ENCODE measurements around the gene NHLRC4. TPM values are rescaled to one million over a fixed set of nuclear protein-coding genes. Genes with fewer than 3 reads are reported as not detected.

NHLRC4 gene
- total and polyA plus RNA-seq, 2 of the 8 experiments (the other 6 are each of a cell fraction or from before 2014, with no cell fraction given), result 0.60 to 0.76 TPM

DNA sequence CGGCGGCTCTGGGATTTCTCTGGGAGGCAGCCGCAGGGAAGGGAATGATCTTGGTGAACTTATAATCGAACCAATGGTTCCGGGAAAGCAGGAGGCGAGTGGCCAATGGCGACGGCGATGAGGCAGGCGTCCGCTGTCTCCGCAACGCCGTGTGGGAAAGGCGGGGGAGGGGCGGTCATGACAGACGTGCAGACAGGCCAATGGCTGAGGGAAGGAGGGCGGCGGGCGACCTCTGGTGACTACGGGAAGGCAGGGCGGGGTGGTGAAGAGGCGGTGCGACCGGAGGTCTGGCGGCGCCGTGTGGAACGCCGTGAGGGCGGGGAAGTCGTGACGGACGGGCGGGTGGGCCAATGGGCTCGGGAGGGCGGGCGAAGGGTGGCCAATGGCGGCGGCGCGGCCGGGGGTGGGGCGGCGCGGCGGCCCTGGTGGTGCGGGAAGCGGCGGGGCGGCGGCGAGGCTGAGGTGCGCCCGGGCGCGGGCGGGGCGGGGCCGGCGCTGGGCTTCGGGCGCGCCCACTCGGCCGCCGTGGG lies 22.9 kb downstream of the NHLRC4 start, which contains the start of gene RAB40C:
RAB40C (plus strand) TSS at position 409 of the 530 bp plus-strand sequence. CDS start 226 bp downstream, outside the sequence.
- Histone ChIP-seq H3K56ac (replicated peaks; ENCODE audit: insufficient read length, low read depth, low read length) (peak within 1 kb of the TSS; percentile 99), H3K14ac (ENCODE audit: insufficient read length) (no peak within 1 kb of the TSS), H3K23me2 (ENCODE audit: low read depth, low read length) (peaks cover 9% of the 10 kb centered on the region), H4K8ac (ENCODE audit: extremely low read depth, insufficient read depth, low read length) (peak within 1 kb of the TSS; percentile 100), H4K5ac (ENCODE audit: insufficient read length, low read depth, low read length) (peak within 1 kb of the TSS; percentile 100), H3K4ac (replicated peaks; ENCODE audit: insufficient read length, low read depth, low read length) (peak within 1 kb of the TSS; percentile 91), H3K4me2 (ENCODE audit: insufficient read depth in 1 of 2, low read depth in 2 of 2, low read length in 2 of 2) (peak within 1 kb of the TSS; percentile 81 to 96), H3K18ac (ENCODE audit: extremely low read depth, low read length) (peak within 1 kb of the TSS; percentile 99), H3K9ac (replicated peaks in 1 of 4; ENCODE audit: extremely low read depth in 1 of 4, low read depth in 3 of 4, low read length in 3 of 4) (peak within 1 kb of the TSS; percentile 89 to 95 (median 93)), H2BK20ac (ENCODE audit: low read length) (peak within 1 kb of the TSS; percentile 32; the same call in 1 of the 2 replicates), H3K4me3 (ENCODE audit: extremely low read depth in 1 of 4, insufficient read depth in 2 of 4, low read depth in 3 of 4, low read length in 4 of 4) (peak within 1 kb of the TSS; percentile 90 to 94 (median 91)), H3K27me3 (replicated peaks in 1 of 4; ENCODE audit: control insufficient read depth in 3 of 4, extremely low read depth in 1 of 4, insufficient read depth in 3 of 4, low read length in 3 of 4) (peaks cover 0 to 45% (median 29%) of the 10 kb centered on the region in 4 experiments; a peak in 5 of 7 replicates), H3K79me1 (ENCODE audit: low read depth, low read length) (peaks cover 8% of the 10 kb centered on the region; the same call in 1 of the 2 replicates), H4K20me1 (replicated peaks in 1 of 2; ENCODE audit: control insufficient read depth in 1 of 2, insufficient read depth in 2 of 2, low read length in 2 of 2) (peaks cover 20 to 45% of the 10 kb centered on the region in 2 experiments), H2AK5ac (ENCODE audit: low read depth, low read length) (no peak within 1 kb of the TSS), H3K27ac (ENCODE audit: low read depth, low read length) (peak within 1 kb of the TSS; percentile 99), H3K79me2 (ENCODE audit: control insufficient read depth in 1 of 2, insufficient read depth in 2 of 2, low read length in 2 of 2) (peaks cover 0 to 20% of the 10 kb centered on the region in 2 experiments; a peak in 2 of 4 replicates), H2BK5ac (ENCODE audit: low read depth, low read length) (peak within 1 kb of the TSS; percentile 99), H2BK15ac (ENCODE audit: low read length) (peak within 1 kb of the TSS; percentile 95; the same call in 1 of the 2 replicates), H3K4me1 (replicated peaks in 1 of 4; ENCODE audit: control insufficient read depth in 3 of 4, insufficient read depth in 4 of 4, low read length in 3 of 4) (peaks cover 0 to 17% (median 7%) of the 10 kb centered on the region in 4 experiments; a peak in 4 of 7 replicates), H3K23ac (ENCODE audit: insufficient read length) (no peak within 1 kb of the TSS), H3K9me3 (ENCODE audit: insufficient read depth in 2 of 2, low read depth in 1 of 2, low read length in 1 of 2) (no peaks in the 10 kb centered on the region), H2BK12ac (ENCODE audit: low read depth, low read length) (peak within 1 kb of the TSS; percentile 78; the same call in 1 of the 2 replicates), H2AFZ (ENCODE audit: low read length) (peak within 1 kb of the TSS; percentile 56; the same call in 1 of the 2 replicates), H2BK120ac (replicated peaks; ENCODE audit: low read depth, low read length) (peak within 1 kb of the TSS; percentile 98), H3K36me3 (ENCODE audit: control insufficient read depth in 2 of 4, insufficient read depth in 4 of 4, low read length in 3 of 4) (no peaks in the 10 kb centered on the region), H4K91ac (replicated peaks; ENCODE audit: insufficient read length, low read length) (peak within 1 kb of the TSS; percentile 98)
- DNase-seq (ENCODE audit: low read depth in 1 of 2, low spot score in 2 of 2), result peak; percentile 91 to 99
- FAIRE-seq, result no peak
- POLR2A ChIA-PET (ENCODE audit: partially characterized antibody), result interaction anchor here (0.7 to 1.6 kb wide), 8 partner anchors 10 to 52 kb away, joined by 3 to 5 read pairs (median 4); partner anchors contain the start of genes MCRIP2, METTL26 and WFIKKN1
- WGBS, 2 experiments (ENCODE audit: extremely low coverage in 1 of 2, insufficient coverage in 1 of 2, insufficient read length in 1 of 2, insufficient replicate concordance in 2 of 2, low coverage in 1 of 2, low lambda C conversion rate in 2 of 2, missing lambda C conversion rate in 1 of 2), result no CpG with 5 or more reads among the region's 67 CpGs
- CTCF ChIA-PET (ENCODE audit: partially characterized antibody), result interaction anchor here (0.8 to 1.9 kb wide), 4 partner anchors 14 to 29 kb away, joined by 3 to 6 read pairs (median 4); no protein-coding TSS in a partner anchor
- TF ChIP-seq SIX5 (IDR thresholded peaks at IDR 0.05; ENCODE audit: low read depth, low read length) (no peak), SUZ12 (IDR thresholded peaks at IDR 0.05; ENCODE audit: low read length) (no peak), MAX (IDR thresholded peaks at IDR 0.05) (no peak; the same call in 1 of the 2 replicates), BACH1 (IDR thresholded peaks at IDR 0.05; ENCODE audit: low read length) (no peak), TBP (IDR thresholded peaks at IDR 0.05; ENCODE audit: low read depth, low read length) (no peak), HDAC6 (IDR thresholded peaks at IDR 0.05; ENCODE audit: low read depth, low read length) (no peak), RBBP5 (IDR thresholded peaks at IDR 0.05; ENCODE audit: borderline replicate concordance, low read depth, low read length) (no peak), CBX8 (IDR thresholded peaks at IDR 0.05; ENCODE audit: borderline replicate concordance, low read depth, low read length) (no peak), BCL11A (IDR thresholded peaks at IDR 0.05; ENCODE audit: low read depth in 2 of 2, low read length in 2 of 2) (no peak), JUN (IDR thresholded peaks at IDR 0.05; ENCODE audit: low read depth, low read length) (no peak), ASH2L (IDR thresholded peaks at IDR 0.05; ENCODE audit: low read length) (no peak)
- TF ChIP-seq, protein P1, sequence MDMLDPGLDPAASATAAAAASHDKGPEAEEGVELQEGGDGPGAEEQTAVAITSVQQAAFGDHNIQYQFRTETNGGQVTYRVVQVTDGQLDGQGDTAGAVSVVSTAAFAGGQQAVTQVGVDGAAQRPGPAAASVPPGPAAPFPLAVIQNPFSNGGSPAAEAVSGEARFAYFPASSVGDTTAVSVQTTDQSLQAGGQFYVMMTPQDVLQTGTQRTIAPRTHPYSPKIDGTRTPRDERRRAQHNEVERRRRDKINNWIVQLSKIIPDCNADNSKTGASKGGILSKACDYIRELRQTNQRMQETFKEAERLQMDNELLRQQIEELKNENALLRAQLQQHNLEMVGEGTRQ (IDR thresholded peaks at IDR 0.05; ENCODE audit: low read length), result no peak

Measured in H1 (cell line).